SK-N-SH (cell line): ENCODE data around the gene TRIM43B. TPM values are rescaled to one million over a fixed set of nuclear protein-coding genes. Genes with fewer than 3 reads are reported as not detected.
A peak's percentile ranks its signal among the peaks of the same experiment; 100 is the strongest.
"Not testable (repeated sequence)": the region's sequence is repeated elsewhere in the genome, so short reads cannot be mapped to it uniquely, and the experiment has no call there.

Source experiments
- CTCF ChIA-PET: fragments of 300-600, 350-600 bp; formaldehyde crosslinking; extraction: SDS; loops from one replicate; lab custom pipeline; 2021; lab: Yijun Ruan, JAX
- POLR2A ChIA-PET: fragments of 350-600 bp; sonication (Branson Sonifier 250); formaldehyde crosslinking; extraction: SDS; loops from one replicate; lab custom pipeline; 2020; ENCODE audit warnings: antibody characterized with exemption, inconsistent platforms; lab: Yijun Ruan, JAX
- DNase-seq: peaks from one replicate; pipeline ENCODE4 v3.0.0; 2012
- H2AFZ ChIP-seq: fragments of 200-600 bp; sonication (generic); 2 replicates; pipeline ENCODE4 v1.8.1; 2016; ENCODE audit warnings: antibody characterized with exemption, mild to moderate bottlenecking, low read depth
- H3F3A ChIP-seq: fragments of 200-600 bp; sonication (generic); replicated peaks from 2 replicates; pipeline ENCODE3; 2016; ENCODE audit warnings: antibody characterized with exemption, mild to moderate bottlenecking; ENCODE audit not compliant: insufficient read depth
- H3K27ac ChIP-seq, 2 experiments: fragments of 200-500 bp in 1 of 2; fragments of 200-600 bp in 1 of 2; sonication (Bioruptor generic) in 1 of 2; sonication (generic), shearing (Covaris generic) in 1 of 2; 2 replicates each; pipeline versions ENCODE4 v1.5.1 to v1.6.1; 2014 to 2016; ENCODE audit warnings: low read depth in 2 of 2, inconsistent platforms in 1 of 2, low read length in 1 of 2, mild to moderate bottlenecking in 1 of 2, mixed read lengths in 1 of 2
- H3K27me3 ChIP-seq: fragments of 200-600 bp; sonication (generic), shearing (Covaris generic); 2 replicates; pipeline ENCODE4 v1.6.1; 2016; ENCODE audit warnings: mixed run types; ENCODE audit not compliant: insufficient read depth
- H3K36me3 ChIP-seq, 2 experiments: fragments of 200-500 bp in 1 of 2; fragments of 200-600 bp in 1 of 2; sonication (Bioruptor generic) in 1 of 2; sonication (generic) in 1 of 2; replicated peaks in 1 of 2; 2 replicates each; pipeline versions ENCODE3 to v1.5.1; 2014 to 2016; ENCODE audit warnings: low read length in 1 of 2, mild to moderate bottlenecking in 1 of 2; ENCODE audit not compliant: insufficient read depth in 2 of 2, control insufficient read depth in 1 of 2
- H3K4me1 ChIP-seq, 2 experiments: fragments of 200-500 bp in 1 of 2; fragments of 200-600 bp in 1 of 2; sonication (Bioruptor generic) in 1 of 2; sonication (generic), shearing (Covaris generic) in 1 of 2; 2 replicates each; pipeline versions ENCODE4 v1.5.1 to v1.6.1; 2014 to 2016; ENCODE audit warnings: low read depth in 1 of 2, low read length in 1 of 2, mixed run types in 1 of 2; ENCODE audit not compliant: insufficient read depth in 2 of 2, control insufficient read depth in 1 of 2
- H3K4me2 ChIP-seq: fragments of 200-600 bp; sonication (generic), shearing (Covaris generic); 2 replicates; pipeline ENCODE4 v1.6.1; 2017; ENCODE audit warnings: mixed run types
- H3K4me3 ChIP-seq, 2 experiments: fragments of 200-500 bp in 1 of 2; fragments of 200-600 bp in 1 of 2; sonication (Bioruptor generic) in 1 of 2; sonication (generic), shearing (Covaris generic) in 1 of 2; 2 replicates each; pipeline versions ENCODE4 v1.5.1 to v1.8.1; 2014 to 2016; ENCODE audit warnings: low read depth in 2 of 2, inconsistent platforms in 1 of 2, low read length in 1 of 2, mild to moderate bottlenecking in 1 of 2, mixed read lengths in 1 of 2, moderate library complexity in 1 of 2
- H3K79me2 ChIP-seq: fragments of 200-600 bp; sonication (generic); 2 replicates; pipeline ENCODE4 v1.8.1; 2017; ENCODE audit warnings: mild to moderate bottlenecking; ENCODE audit not compliant: insufficient read depth
- H3K9ac ChIP-seq: fragments of 200-600 bp; sonication (generic); 2 replicates; pipeline ENCODE4 v1.6.1; 2017; ENCODE audit warnings: mixed run types
- H3K9me2 ChIP-seq: fragments of 200-600 bp; sonication (generic); 2 replicates; pipeline ENCODE4 v1.6.1; 2017; ENCODE audit warnings: mixed run types
- H3K9me3 ChIP-seq: fragments of 200-600 bp; sonication (generic); 2 replicates; pipeline ENCODE4 v1.6.1; 2017; ENCODE audit warnings: mixed run types, mild to moderate bottlenecking, moderate library complexity
- H4K20me1 ChIP-seq: fragments of 200-600 bp; sonication (generic); 2 replicates; pipeline ENCODE4 v1.6.1; 2017; ENCODE audit warnings: mild to moderate bottlenecking, mixed run types; ENCODE audit not compliant: insufficient read depth
- WGBS: methylation state at CpG from one replicate; pipeline ENCODE4 v1.1.6; 2017; ENCODE audit warnings: low lambda C conversion rate; 5-methylcytosine and 5-hydroxymethylcytosine counted together
- polyA plus RNA-seq, 3 experiments: library from polyadenylated mRNA; depleted of rRNA; stranded (reverse); fragments of >200 nt; gene quantifications; 2 replicates each; pipeline ENCODE4 v1.2.3, GENCODE V29; 2012

The TRIM43B gene
- polyA plus RNA-seq, 1 of the 3 experiments (the other 2 are of a cell fraction): 0.12 TPM

DNA sequence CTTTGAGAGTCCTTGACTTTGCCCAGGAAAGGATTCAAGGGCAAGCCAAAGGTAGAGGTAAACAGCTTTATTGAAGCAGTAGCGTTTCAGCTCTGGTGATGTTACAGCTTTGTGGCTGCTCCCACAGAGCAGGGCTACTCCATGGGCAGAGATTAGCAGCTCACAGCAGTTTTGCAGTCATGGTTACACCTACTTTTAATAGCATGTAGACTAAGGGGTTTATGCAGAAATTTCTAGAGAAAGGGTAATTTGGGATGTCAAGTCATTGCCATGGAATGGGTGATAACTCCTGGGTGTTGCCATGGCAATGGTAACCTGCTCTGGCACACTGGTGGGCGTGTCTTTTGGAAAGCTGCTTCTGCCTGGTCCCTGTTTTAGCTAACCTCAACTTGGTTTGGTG lies 18.0 kb downstream of the TRIM43B start:
- POLR2A ChIA-PET, H3F3A ChIP-seq: not testable (repeated sequence)

GRCh38 chr2:95463292-95463691 lies 21.3 kb downstream of the TRIM43B start:
- H3F3A ChIP-seq, H4K20me1 ChIP-seq, DNase-seq, H3K9me3 ChIP-seq, H3K4me3 ChIP-seq, H3K27me3 ChIP-seq, CTCF ChIA-PET, H2AFZ ChIP-seq, H3K9me2 ChIP-seq, H3K79me2 ChIP-seq, H3K4me2 ChIP-seq, H3K36me3 ChIP-seq, H3K9ac ChIP-seq, POLR2A ChIA-PET, H3K27ac ChIP-seq, H3K4me1 ChIP-seq: not testable (repeated sequence)
- WGBS: no CpG with 5 or more reads among the region's 3 CpGs

More for the DNA sequence above, 18.0 kb downstream of the TRIM43B start:
- H3K4me2 ChIP-seq, CTCF ChIA-PET, H3K27me3 ChIP-seq, H3K36me3 ChIP-seq, H3K9me2 ChIP-seq, H3K79me2 ChIP-seq, H2AFZ ChIP-seq, H3K27ac ChIP-seq, H4K20me1 ChIP-seq, H3K9ac ChIP-seq, DNase-seq, H3K4me1 ChIP-seq, H3K9me3 ChIP-seq, H3K4me3 ChIP-seq: not testable (repeated sequence)
- no CpG with 5 or more reads among the region's 2 CpGs for WGBS

DNA sequence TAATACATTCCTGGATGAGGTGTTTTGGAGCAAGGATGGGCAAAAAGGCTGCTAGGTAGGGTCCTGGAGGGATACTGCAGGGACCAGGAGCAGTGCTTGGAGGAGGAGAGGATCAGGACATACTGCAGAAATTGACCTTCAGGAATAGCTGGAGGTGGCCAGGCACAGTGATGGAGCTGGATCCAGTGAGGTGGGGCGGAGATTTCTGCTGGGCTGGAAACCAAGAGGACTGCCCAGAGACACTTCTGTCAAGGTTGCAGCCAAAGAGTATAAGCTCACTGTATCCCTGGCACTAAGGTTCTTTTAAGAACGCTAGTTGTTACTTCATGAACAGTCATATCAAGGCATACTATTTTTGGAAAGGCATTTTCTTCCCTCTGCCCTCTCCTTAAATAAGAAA lies 39.2 kb downstream of the TRIM43B start:
- CTCF ChIA-PET, H3K27me3 ChIP-seq, H2AFZ ChIP-seq, H3K4me1 ChIP-seq, H3K4me3 ChIP-seq, H3K9me3 ChIP-seq, DNase-seq, H3K27ac ChIP-seq, H3K79me2 ChIP-seq, H3K4me2 ChIP-seq, H3K9ac ChIP-seq, H3F3A ChIP-seq, H3K36me3 ChIP-seq, POLR2A ChIA-PET, H4K20me1 ChIP-seq, H3K9me2 ChIP-seq: not testable (repeated sequence)
- no CpG with 5 or more reads among the region's 2 CpGs for WGBS

- H3K79me2 ChIP-seq, H3K27me3 ChIP-seq, H4K20me1 ChIP-seq, H3K9me2 ChIP-seq, H3K9me3 ChIP-seq, CTCF ChIA-PET, H3K9ac ChIP-seq, POLR2A ChIA-PET, H3K4me1 ChIP-seq, H3K4me3 ChIP-seq, H2AFZ ChIP-seq, H3K27ac ChIP-seq, H3K36me3 ChIP-seq, DNase-seq, H3K4me2 ChIP-seq, H3F3A ChIP-seq: not testable (repeated sequence)
- no CpG with 5 or more reads among the region's 2 CpGs for WGBS
Measured at GRCh38 chr2:95442474-95443099, 42.0 kb downstream of the TRIM43B start.

GRCh38 chr2:95435872-95436209 lies 48.7 kb downstream of the TRIM43B start:
- 4% methylated on average over 4 of the region's 5 CpGs for WGBS
- H2AFZ ChIP-seq, H3K4me1 ChIP-seq, DNase-seq, H3K9ac ChIP-seq, POLR2A ChIA-PET, H3K4me3 ChIP-seq, H3K79me2 ChIP-seq, H3K36me3 ChIP-seq, CTCF ChIA-PET, H4K20me1 ChIP-seq, H3K9me3 ChIP-seq, H3K27me3 ChIP-seq, H3F3A ChIP-seq, H3K9me2 ChIP-seq: not testable (repeated sequence)
- H3K4me2 ChIP-seq: 0 out of 2 replicates have a peak overlapping the region, but pooled peaks have one; percentile 55
- peak overlapping the region in 1 of 2 experiments; percentile 77; a peak in 2 of 4 replicates for H3K27ac ChIP-seq

DNA sequence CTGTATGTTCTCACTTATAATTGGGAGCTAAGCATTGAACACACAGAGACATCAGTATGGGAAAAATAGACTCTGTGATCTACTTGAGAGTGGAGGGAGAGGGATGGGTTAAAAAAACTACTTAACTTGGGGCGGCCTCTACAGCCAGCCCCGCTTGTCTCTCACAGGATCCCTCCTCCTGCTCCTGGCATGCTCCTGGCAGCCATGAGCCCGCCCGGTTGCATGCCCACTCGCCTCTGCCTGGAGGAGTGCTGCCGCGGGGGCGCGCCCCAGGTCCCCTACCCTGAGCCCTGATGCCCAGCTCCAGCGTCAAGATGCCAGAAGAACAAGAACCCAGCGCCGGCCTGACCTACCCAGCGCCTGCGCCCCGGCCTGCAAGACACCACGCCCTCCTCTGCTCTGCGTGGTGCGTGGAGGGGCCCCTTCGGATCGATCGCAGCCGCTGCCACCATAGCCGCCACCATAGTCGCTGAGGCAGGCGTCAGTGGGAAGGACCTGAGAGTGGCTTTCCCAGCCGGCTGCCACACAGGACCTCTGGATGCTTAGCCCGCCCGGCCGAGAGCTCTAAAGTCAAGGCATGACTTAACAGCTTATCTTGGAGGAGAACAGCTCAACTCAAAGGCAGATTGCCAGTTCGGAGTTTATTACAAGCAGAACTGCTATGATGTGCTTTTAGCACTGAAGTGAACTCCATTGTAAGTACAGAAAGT lies 49.2 kb downstream of the TRIM43B start:
- H3K79me2 ChIP-seq, H4K20me1 ChIP-seq, H3K9ac ChIP-seq, H2AFZ ChIP-seq, CTCF ChIA-PET, H3K4me3 ChIP-seq, POLR2A ChIA-PET, H3K9me2 ChIP-seq, H3F3A ChIP-seq, H3K9me3 ChIP-seq, DNase-seq, H3K36me3 ChIP-seq, H3K27me3 ChIP-seq, H3K4me1 ChIP-seq: not testable (repeated sequence)
- 0 out of 2 replicates have a peak overlapping the region, but pooled peaks have one; percentile 55 for H3K4me2 ChIP-seq
- H3K27ac ChIP-seq: peak overlapping the region in 1 of 2 experiments; percentile 77; a peak in 2 of 4 replicates
- WGBS: no CpG with 5 or more reads among the region's 30 CpGs
